Stomach (tissue), 4 donors: Measurements from ENCODE around the gene EML4.
"Not testable (repeated sequence)": the region's sequence is repeated elsewhere in the genome, so short reads cannot be mapped to it uniquely, and the experiment has no call there.

Source experiments
- EP300 ChIP-seq: sonication (generic); formaldehyde crosslinking; IDR thresholded peaks from one replicate; pipeline ENCODE4 v1.6.1; 2017; ENCODE audit warnings: antibody characterized with exemption
- POLR2A ChIP-seq, 4 donors: fragments of 450-650 bp; IDR thresholded peaks; one replicate each; pipeline ENCODE4 v1.6.1; 2016; ENCODE audit warnings: antibody characterized with exemption in 4 of 4, control low read depth in 2 of 4, mild to moderate bottlenecking in 1 of 4, moderate library complexity in 1 of 4
- POLR2AphosphoS5 ChIP-seq, 3 donors: sonication (generic); formaldehyde crosslinking; IDR thresholded peaks; one replicate each; pipeline ENCODE4 v1.6.1; 2016; ENCODE audit warnings: antibody characterized with exemption in 3 of 3
- TF ChIP-seq, protein P1 (sequence below), 7 experiments: fragments of 450-650 bp in 4 of 7; fragments of 200-600 bp in 3 of 7; sonication (generic) in 3 of 7; IDR thresholded peaks; one replicate each; pipeline ENCODE4 v1.5.1; 2016 to 2019; ENCODE audit warnings: antibody characterized with exemption in 7 of 7, control low read depth in 2 of 7, mild to moderate bottlenecking in 1 of 7

DNA sequence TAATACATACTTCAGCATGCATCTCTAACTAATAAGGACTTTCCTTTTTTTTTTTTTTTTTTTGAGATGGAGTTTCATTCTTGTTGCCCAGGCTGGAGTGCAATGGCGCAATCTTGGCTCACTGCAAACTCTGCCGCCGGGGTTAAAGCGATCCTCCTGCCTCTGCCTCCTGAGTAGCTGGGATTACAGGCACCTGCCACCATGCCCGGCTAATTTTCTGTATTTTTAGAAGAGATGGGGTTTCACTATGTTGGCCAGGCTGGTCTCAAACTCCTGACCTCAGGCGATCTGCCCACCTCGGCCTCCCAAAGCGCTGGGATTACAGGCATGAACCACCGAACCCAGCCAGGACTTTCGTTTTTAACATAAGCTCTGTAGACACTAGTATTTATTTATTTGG lies 42.3 kb upstream of the EML4 start:
- TF ChIP-seq, protein P1, sequence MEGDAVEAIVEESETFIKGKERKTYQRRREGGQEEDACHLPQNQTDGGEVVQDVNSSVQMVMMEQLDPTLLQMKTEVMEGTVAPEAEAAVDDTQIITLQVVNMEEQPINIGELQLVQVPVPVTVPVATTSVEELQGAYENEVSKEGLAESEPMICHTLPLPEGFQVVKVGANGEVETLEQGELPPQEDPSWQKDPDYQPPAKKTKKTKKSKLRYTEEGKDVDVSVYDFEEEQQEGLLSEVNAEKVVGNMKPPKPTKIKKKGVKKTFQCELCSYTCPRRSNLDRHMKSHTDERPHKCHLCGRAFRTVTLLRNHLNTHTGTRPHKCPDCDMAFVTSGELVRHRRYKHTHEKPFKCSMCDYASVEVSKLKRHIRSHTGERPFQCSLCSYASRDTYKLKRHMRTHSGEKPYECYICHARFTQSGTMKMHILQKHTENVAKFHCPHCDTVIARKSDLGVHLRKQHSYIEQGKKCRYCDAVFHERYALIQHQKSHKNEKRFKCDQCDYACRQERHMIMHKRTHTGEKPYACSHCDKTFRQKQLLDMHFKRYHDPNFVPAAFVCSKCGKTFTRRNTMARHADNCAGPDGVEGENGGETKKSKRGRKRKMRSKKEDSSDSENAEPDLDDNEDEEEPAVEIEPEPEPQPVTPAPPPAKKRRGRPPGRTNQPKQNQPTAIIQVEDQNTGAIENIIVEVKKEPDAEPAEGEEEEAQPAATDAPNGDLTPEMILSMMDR (IDR thresholded peaks at IDR 0.05): not testable (repeated sequence)
- not testable (repeated sequence) for TF ChIP-seq POLR2A (IDR thresholded peaks at IDR 0.05); POLR2AphosphoS5 (IDR thresholded peaks at IDR 0.05); EP300
